ENCODE data around the gene DERL2.

DNA sequence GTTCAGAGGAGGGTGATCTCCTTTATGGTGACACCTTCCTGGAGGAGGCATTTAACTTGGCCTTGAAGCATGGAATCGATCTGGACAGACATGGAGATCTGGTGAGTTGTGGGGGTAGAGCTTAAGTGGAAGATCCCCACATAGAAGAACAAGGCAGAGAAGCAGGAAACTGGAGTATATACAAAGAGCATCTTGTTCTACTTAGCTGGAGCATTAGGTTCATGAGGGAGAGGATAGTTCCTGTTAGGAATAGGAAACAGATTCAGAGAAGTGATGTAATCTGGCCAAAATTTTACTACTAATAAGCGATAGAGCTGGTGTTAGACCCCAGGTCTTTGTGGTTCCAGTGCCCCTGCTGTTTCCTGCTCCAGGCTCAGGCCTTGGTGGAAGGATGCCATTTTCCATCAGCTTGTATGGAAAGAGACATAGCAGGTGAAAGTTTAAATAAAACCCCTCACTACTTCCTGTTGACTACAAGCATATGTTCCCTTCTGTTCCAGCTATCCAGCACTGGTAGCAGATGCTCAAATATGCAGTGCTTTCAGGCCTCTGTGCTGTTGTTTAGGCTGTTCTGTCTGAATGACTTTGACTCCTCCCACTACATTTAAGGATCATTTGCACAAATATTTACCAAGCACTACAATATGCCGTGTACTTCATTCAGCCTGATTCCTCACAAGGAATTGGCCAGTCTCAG, 56.6 kb downstream of the DERL2 start:
- TF ChIP-seq, protein P1, sequence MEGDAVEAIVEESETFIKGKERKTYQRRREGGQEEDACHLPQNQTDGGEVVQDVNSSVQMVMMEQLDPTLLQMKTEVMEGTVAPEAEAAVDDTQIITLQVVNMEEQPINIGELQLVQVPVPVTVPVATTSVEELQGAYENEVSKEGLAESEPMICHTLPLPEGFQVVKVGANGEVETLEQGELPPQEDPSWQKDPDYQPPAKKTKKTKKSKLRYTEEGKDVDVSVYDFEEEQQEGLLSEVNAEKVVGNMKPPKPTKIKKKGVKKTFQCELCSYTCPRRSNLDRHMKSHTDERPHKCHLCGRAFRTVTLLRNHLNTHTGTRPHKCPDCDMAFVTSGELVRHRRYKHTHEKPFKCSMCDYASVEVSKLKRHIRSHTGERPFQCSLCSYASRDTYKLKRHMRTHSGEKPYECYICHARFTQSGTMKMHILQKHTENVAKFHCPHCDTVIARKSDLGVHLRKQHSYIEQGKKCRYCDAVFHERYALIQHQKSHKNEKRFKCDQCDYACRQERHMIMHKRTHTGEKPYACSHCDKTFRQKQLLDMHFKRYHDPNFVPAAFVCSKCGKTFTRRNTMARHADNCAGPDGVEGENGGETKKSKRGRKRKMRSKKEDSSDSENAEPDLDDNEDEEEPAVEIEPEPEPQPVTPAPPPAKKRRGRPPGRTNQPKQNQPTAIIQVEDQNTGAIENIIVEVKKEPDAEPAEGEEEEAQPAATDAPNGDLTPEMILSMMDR (IDR thresholded peaks at IDR 0.05 in 4 of 5, conservative IDR thresholded peaks at IDR 0.05 in 1 of 5), result no peak
- no peak for TF ChIP-seq POLR2A (IDR thresholded peaks at IDR 0.05)
